AG10803 (cell line): ENCODE data around the gene SLCO2A1.

Source experiments
- DNase-seq: peaks from one replicate; pipeline ENCODE4 v3.0.0; 2010; ENCODE audit warnings: low read depth
- H3K4me3 ChIP-seq: 2 replicates; pipeline ENCODE4 v1.5.1; 2011; ENCODE audit warnings: mild to moderate bottlenecking, low read length, control low read depth
- CTCF ChIP-seq: conservative IDR thresholded peaks from 2 replicates; pipeline ENCODE4 v1.5.1; 2011; ENCODE audit warnings: mild to moderate bottlenecking, low read length, control low read depth, inconsistent platforms

The SLCO2A1 gene

GRCh38 chr3:133931084-133931483 is 98.6 kb downstream of the SLCO2A1 start:
- no peak for TF ChIP-seq CTCF
- no peak for DNase-seq
- H3K4me3 ChIP-seq: no peak overlapping the region

GRCh38 chr3:133930341-133930933 is 99.3 kb downstream of the SLCO2A1 start:
- TF ChIP-seq CTCF: peak; percentile 90
- peak; percentile 78 for DNase-seq
- no peak overlapping the region for H3K4me3 ChIP-seq

GRCh38 chr3:133928903-133929607 is 100.7 kb downstream of the SLCO2A1 start:
- no peak overlapping the region for H3K4me3 ChIP-seq
- no peak for DNase-seq
- TF ChIP-seq CTCF: no peak

- peak overlapping the region; percentile 53; the same call in 1 of the 2 replicates for H3K4me3 ChIP-seq
- no peak for TF ChIP-seq CTCF
- DNase-seq: no peak
These were observed 101.4 kb downstream of the SLCO2A1 start for GRCh38 chr3:133928136-133928893.

GRCh38 chr3:133927540-133928066 is 102.1 kb downstream of the SLCO2A1 start:
- peak overlapping the region; percentile 53 for H3K4me3 ChIP-seq
- peak; percentile 16 for DNase-seq
- TF ChIP-seq CTCF: peak; percentile 41

GRCh38 chr3:133926736-133927539 is 102.8 kb downstream of the SLCO2A1 start:
- H3K4me3 ChIP-seq: peak overlapping the region; percentile 49
- DNase-seq: no peak
- 0 out of 2 replicates have a peak, but pooled peaks have one; percentile 4 for TF ChIP-seq CTCF
